Activated T-cell treated with anti-CD3 and anti-CD28 coated beads for 48 hours (primary cell): ENCODE data around the gene DEPDC5.
A peak's percentile ranks its signal among the peaks of the same experiment; 100 is the strongest.

ENCODE experiments used
- DNase-seq: peaks from one replicate; pipeline ENCODE4 v3.0.0-alpha.2; 2020; ENCODE audit warnings: low read depth

DEPDC5 gene

DNA sequence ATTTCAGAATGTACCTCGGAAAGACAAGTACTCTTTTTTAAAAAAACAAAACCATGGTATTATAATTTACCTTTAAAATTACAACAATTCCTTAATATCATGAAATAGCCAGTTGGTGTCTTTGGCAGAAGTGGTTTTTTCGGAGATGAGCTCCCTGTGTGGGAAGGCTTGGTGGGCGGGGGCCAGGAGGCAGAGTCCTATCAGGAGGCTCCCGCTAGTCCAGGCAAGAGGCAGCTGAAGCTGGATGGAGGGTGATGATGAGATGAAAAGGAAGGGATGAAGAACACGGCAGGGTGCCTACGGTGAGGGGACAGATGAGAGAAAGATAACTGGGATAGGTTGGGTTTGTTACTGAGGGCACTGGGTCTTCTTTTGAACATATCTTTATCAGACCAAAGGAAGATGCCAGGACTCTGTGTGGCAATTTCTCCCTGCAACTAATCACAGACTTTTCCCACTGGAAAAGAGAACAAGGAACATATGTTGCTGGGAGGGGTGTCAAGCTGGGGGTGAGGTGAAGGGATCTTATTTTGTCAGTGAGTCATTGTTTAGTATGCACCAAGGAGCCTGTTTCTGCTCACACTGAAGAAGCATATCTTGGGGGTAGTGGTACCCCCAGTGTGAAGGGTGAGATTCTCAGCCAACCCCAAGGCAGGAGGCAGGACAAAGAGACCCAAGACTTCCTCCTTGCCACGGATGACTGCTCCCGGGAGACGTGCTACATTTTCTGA, 99.0 kb downstream of the DEPDC5 start:
- no peak for DNase-seq

GRCh38 chr22:31853736-31854495, 100.1 kb downstream of the DEPDC5 start:
- DNase-seq, result no peak

- DNase-seq, result no peak
Observed at GRCh38 chr22:31857247-31857646, 103.4 kb downstream of the DEPDC5 start.

GRCh38 chr22:31861226-31861840, 107.5 kb downstream of the DEPDC5 start:
- peak; percentile 8 for DNase-seq

GRCh38 chr22:31866918-31867317, 113.1 kb downstream of the DEPDC5 start:
- no peak for DNase-seq

- DNase-seq, result no peak
Observed at GRCh38 chr22:31867386-31868153, 113.8 kb downstream of the DEPDC5 start.

GRCh38 chr22:31869739-31870138, 115.9 kb downstream of the DEPDC5 start:
- no peak for DNase-seq

GRCh38 chr22:31870890-31871289, 117.1 kb downstream of the DEPDC5 start:
- DNase-seq, result no peak

GRCh38 chr22:31871480-31871879, 117.7 kb downstream of the DEPDC5 start:
- no peak for DNase-seq

DNA sequence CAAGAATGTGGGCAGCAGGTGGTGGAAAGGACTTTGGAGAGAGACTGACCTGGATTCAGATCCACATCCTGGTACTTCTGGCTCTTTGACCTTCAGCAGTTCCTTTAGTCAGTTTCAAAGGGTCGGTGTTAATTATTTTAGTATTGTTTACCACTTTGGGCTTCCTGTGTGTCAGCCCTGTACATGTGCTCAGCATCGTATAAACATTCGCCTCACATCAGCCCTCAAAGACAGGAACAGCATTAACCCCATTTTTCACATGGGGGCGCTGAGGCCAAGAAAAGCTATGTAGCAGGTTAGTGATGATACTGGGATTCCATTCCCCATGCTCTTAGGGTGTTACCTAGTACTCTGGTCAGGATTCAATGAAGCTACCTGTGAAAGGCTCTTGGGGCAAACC, 118.4 kb downstream of the DEPDC5 start:
- no peak for DNase-seq

GRCh38 chr22:31874821-31875220, 121.0 kb downstream of the DEPDC5 start:
- no peak for DNase-seq

DNA sequence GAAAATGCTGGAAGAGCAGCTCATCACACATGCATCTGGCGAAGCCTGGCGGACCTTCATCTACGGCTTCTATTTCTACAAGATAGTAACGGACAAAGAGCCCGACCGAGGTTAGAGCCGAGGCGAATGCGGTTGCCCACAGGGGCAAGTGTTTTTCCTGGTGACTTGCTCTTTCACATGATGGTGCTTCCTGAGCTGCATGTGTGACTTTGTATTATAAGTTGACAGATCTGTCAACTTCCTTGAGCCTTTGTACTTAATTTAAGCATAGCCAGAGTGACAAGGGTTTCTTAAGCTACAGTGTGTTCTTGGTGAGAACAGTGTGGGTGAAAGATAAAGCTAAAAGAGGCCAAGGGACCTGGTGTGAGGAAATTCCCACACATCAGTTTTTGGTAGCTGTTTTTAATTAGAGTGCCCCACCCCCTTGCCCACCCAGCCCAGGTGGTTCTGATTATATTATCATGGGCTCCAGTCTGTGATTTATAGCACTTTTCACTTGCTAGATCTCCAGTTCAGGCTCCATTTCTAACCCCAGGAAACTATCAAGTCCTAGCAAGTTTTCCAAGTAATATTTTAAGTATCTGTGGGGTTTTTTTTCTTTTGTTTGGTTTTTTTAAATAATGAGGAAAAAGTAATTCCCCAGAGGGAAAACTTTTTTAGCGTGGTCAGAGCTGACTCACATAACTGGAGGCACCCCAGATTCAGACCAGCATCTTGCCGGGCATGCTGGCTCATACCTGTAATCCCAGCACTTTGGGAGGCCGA, 122.5 kb downstream of the DEPDC5 start:
- no peak for DNase-seq

DNA sequence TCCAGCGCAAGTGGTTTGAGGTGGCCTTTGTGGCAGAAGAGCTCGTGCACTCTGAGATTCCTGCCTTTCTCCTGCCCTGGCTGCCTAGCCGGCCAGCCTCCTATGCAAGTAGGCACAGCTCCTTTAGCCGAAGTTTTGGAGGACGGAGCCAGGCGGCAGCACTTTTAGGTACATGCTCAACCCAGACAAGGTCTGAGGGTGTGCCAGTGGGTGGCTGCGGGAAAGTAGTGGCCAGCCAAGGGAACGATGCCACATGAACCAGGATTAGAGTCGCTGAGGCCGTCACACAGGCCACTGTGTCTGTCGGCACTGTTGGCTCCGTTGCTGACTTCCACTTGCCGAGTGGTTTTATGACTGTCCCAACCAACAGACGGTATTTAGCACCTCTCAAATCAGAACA, 125.8 kb downstream of the DEPDC5 start:
- DNase-seq, result no peak

DNA sequence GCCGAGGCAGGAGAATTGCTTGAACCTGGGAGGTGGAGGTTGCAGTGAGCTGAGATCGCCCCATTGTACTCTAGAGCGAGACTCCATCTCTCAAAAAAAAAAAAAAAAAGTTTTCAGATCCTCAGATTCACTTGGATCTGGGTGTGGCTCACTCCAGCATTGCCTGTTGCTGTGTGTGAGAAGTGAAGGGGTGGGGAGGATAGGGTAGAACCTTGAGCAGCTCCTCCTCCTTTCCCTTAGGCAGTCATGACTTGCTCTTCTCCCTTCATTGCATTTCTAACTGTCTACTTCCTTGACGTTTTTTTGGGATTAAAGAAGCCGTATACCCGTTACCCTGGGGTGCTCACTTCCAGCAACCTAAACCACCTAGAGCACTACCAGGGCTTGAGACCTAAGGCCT, 127.4 kb downstream of the DEPDC5 start:
- no peak for DNase-seq

GRCh38 chr22:31881865-31882264, 128.0 kb downstream of the DEPDC5 start:
- no peak for DNase-seq

GRCh38 chr22:31882971-31883370, 129.2 kb downstream of the DEPDC5 start:
- DNase-seq, result no peak

DNA sequence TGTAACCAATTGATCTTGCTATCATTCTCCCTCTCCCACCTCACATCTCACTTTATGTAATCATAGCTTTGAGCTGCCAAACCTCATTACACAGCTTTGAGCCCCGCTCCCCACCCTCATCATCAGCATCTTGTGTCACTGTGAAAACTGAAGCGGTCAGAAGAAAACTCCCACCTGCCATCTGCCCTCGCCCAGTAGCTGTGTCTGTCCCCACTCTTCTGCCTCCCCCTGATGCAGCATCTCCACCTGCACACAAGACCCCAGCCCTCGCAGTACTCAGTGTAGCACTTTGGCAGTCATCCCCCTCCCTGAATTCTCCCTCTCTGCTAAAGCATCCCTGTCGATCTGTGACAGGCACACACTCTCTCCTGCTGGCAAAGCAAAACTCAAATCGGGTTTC, 130.2 kb downstream of the DEPDC5 start:
- DNase-seq, result no peak

DNA sequence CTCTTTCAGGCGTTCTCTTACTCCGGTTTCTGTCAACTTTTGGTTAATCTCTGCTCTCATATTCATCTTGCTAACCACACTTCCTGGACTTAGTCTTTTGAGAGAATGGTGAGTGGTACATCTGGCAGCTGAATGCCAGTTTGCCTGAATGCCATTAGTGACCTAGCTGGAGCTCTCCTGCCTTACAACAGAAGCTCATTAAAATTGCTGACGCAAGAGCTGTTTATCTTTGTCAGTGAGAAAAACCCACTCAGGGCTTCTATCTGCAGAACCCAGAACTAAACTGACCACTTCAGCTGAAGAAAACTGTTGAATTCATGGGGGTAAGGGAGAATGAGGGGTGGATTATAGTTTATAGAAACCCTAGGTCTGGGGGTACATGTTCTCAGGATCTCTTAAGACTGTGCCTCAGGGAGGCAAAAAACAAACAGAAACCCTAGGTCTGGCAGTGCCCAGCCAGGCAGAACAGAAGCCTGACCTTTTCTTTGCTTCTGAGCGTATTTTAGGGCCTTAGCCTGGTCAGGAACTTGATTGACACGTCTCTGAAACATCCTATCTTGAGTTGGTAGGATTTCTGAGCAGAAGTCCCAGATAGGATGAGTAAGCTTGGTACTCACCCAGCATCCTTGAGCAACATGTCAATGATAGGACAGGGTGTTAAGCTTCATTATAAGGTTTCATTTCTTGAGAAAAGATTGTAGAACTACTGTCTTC, 137.7 kb downstream of the DEPDC5 start:
- DNase-seq, result no peak

- no peak for DNase-seq
Observed at GRCh38 chr22:31892080-31892433, 138.2 kb downstream of the DEPDC5 start.

DNA sequence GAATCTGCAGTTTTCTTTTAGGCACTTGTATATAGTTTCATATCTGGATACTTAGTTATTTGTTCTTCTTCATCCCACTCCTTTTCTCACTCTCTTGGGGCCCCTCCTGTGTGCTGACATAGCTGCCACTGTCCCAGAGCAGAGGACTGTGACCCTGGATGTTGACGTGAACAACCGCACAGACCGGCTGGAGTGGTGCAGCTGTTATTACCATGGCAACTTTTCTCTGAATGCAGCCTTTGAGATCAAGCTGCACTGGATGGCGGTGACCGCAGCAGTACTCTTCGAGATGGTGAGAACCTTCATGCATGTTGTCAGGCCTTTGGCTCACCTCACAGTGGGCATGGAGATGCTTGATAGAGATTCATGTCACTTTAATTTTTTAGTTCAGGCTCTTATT, 139.6 kb downstream of the DEPDC5 start:
- no peak for DNase-seq
